HepG2 (cell line): ENCODE measurements around the gene CFL1. TPM values are rescaled to one million over a fixed set of nuclear protein-coding genes. Genes with fewer than 3 reads are reported as not detected.

Experiments
- CEBPB ChIP-seq: IDR thresholded peaks from 2 replicates; pipeline ENCODE4 v1.6.1; 2011; ENCODE audit warnings: low read depth, low read length, improper control_type of control experiment, borderline replicate concordance
- DR1 ChIP-seq: sonication (generic); formaldehyde crosslinking; IDR thresholded peaks from 2 replicates; pipeline ENCODE4 v1.8.0; 2021; ENCODE audit warnings: mild to moderate bottlenecking, missing genetic modification reagents, inconsistent platforms
- GLI4 ChIP-seq: sonication (generic); formaldehyde crosslinking; IDR thresholded peaks from 2 replicates; pipeline ENCODE4 v1.5.1; 2020; ENCODE audit warnings: missing genetic modification reagents, mild to moderate bottlenecking, moderate library complexity, borderline replicate concordance
- GMEB2 ChIP-seq: IDR thresholded peaks from 2 replicates; pipeline ENCODE4 v1.6.1; 2016; ENCODE audit warnings: missing biosample characterization, missing genetic modification reagents, low read depth
- HCFC1 ChIP-seq: fragments of 150-350 bp; IDR thresholded peaks from 2 replicates; pipeline ENCODE4 v1.6.1; 2014; ENCODE audit warnings: low read depth, low read length
- HNRNPUL1 ChIP-seq: fragments of 200-400 bp; formaldehyde crosslinking; IDR thresholded peaks from 2 replicates; pipeline ENCODE4 v1.6.1; 2017; ENCODE audit warnings: low read depth, mild to moderate bottlenecking, low read length, moderate library complexity
- KAT2B ChIP-seq: fragments of 150-350 bp; IDR thresholded peaks from 2 replicates; pipeline ENCODE4 v1.6.1; 2014; ENCODE audit warnings: low read depth, low read length, borderline replicate concordance
- KAT7 ChIP-seq: IDR thresholded peaks from 2 replicates; pipeline ENCODE4 v1.6.1; 2018; ENCODE audit warnings: borderline replicate concordance, missing compliant biosample characterization
- KLF15 ChIP-seq: sonication (generic); formaldehyde crosslinking; IDR thresholded peaks from 2 replicates; pipeline ENCODE4 v1.8.1; 2023; ENCODE audit warnings: borderline replicate concordance, mild to moderate bottlenecking, inconsistent platforms, missing genetic modification reagents, mixed read lengths
- MED8 ChIP-seq: sonication (generic); formaldehyde crosslinking; IDR thresholded peaks from 2 replicates; pipeline ENCODE4 v1.8.1; 2023; ENCODE audit warnings: mild to moderate bottlenecking, missing genetic modification reagents; ENCODE audit not compliant: insufficient replicate concordance
- NFE2L2 ChIP-seq: fragments of 150-350 bp; IDR thresholded peaks from 2 replicates; pipeline ENCODE4 v1.6.1; 2014; ENCODE audit warnings: low read length
- ONECUT2 ChIP-seq: sonication (generic); formaldehyde crosslinking; IDR thresholded peaks from 2 replicates; pipeline ENCODE4 v1.4.0; 2020; ENCODE audit warnings: missing genetic modification reagents
- PBX2 ChIP-seq: IDR thresholded peaks from 2 replicates; pipeline ENCODE4 v1.6.1; 2016; ENCODE audit warnings: control low read depth
- PCBP1 ChIP-seq: fragments of 200-400 bp; formaldehyde crosslinking; IDR thresholded peaks from 2 replicates; pipeline ENCODE4 v1.6.1; 2017; ENCODE audit warnings: mild to moderate bottlenecking, low read depth, low read length, borderline replicate concordance
- SAP130 ChIP-seq: IDR thresholded peaks from 2 replicates; pipeline ENCODE4 v1.6.1; 2016; ENCODE audit warnings: low read depth
- SNRNP70 ChIP-seq: fragments of 200-400 bp; formaldehyde crosslinking; IDR thresholded peaks from 2 replicates; pipeline ENCODE4 v1.6.1; 2017; ENCODE audit warnings: mild to moderate bottlenecking, low read depth, low read length, moderate library complexity
- SRF ChIP-seq: IDR thresholded peaks from 2 replicates; pipeline ENCODE4 v1.6.1; 2011; ENCODE audit warnings: mild to moderate bottlenecking, low read depth, low read length, moderate library complexity
- SRSF1 ChIP-seq: fragments of 200-400 bp; formaldehyde crosslinking; optimal IDR thresholded peaks from 2 replicates; pipeline ENCODE3; 2017; ENCODE audit warnings: mild to moderate bottlenecking, low read depth, low read length, moderate library complexity
- ZNF12 ChIP-seq: sonication (generic); formaldehyde crosslinking; IDR thresholded peaks from 2 replicates; pipeline ENCODE4 v1.5.0; 2020; ENCODE audit warnings: missing genetic modification reagents
- ZNF136 ChIP-seq: sonication (generic); formaldehyde crosslinking; IDR thresholded peaks from 2 replicates; pipeline ENCODE4 v1.8.1; 2022; ENCODE audit warnings: low read depth, mild to moderate bottlenecking, moderate library complexity, missing genetic modification reagents
- ZNF20 ChIP-seq: sonication (generic); formaldehyde crosslinking; IDR thresholded peaks from 2 replicates; pipeline ENCODE4 v1.4.0; 2020; ENCODE audit warnings: mild to moderate bottlenecking, moderate library complexity, missing genetic modification reagents
- ZNF256 ChIP-seq: sonication (generic); formaldehyde crosslinking; conservative IDR thresholded peaks from 2 replicates; pipeline ENCODE4 v1.4.0; 2020; ENCODE audit warnings: missing genetic modification reagents
- ZNF280D ChIP-seq: sonication (generic); formaldehyde crosslinking; IDR thresholded peaks from 2 replicates; pipeline ENCODE4 v1.5.1; 2020; ENCODE audit warnings: mild to moderate bottlenecking, missing genetic modification reagents
- ZNF576 ChIP-seq: sonication (generic); formaldehyde crosslinking; IDR thresholded peaks from 2 replicates; pipeline ENCODE4 v1.4.0; 2020; ENCODE audit warnings: mild to moderate bottlenecking, missing genetic modification reagents
- ZSCAN31 ChIP-seq: sonication (generic); formaldehyde crosslinking; IDR thresholded peaks from 2 replicates; pipeline ENCODE4 v1.5.0; 2020; ENCODE audit warnings: low read depth, mild to moderate bottlenecking, missing genetic modification reagents
- polyA plus RNA-seq, 8 experiments: library from polyadenylated mRNA; depleted of rRNA in 3 of 8; stranded (reverse) in 7 of 8; unstranded in 1 of 8; fragments of >200 nt; fragmentation: Illumina TruSeq in 4 of 8; extraction: Trizol in 4 of 8; gene quantifications; 2 replicates each; pipeline versions ENCODE4 v1.2.1 to v1.2.3, GENCODE V29; 2011 to 2016; ENCODE audit warnings: low read depth in 4 of 8, missing spikeins in 1 of 8, mixed read lengths in 1 of 8; ENCODE audit not compliant: insufficient read depth in 1 of 8
- total RNA-seq, 5 experiments: library from RNA; depleted of rRNA; stranded (reverse); fragments of >200 nt; fragmentation: Illumina TruSeq; extraction: Trizol; gene quantifications; 2 replicates each; pipeline ENCODE4 v1.2.3, GENCODE V29; 2016; ENCODE audit warnings: low read depth in 1 of 5

Gene CFL1
- total and polyA plus RNA-seq, 2 of the 13 experiments (the other 11 are each of a cell fraction or from before 2014, with no cell fraction given): 379 to 383 TPM

GRCh38 chr11:65900125-65900898, 42.3 kb upstream of the CFL1 start, which contains the start of gene FOSL1 (continued):
- no peak for TF ChIP-seq ZNF280D
- no peak for TF ChIP-seq GMEB2 (CRISPR knock-in tag)
- TF ChIP-seq KAT2B: no peak
- no peak for TF ChIP-seq ZNF256
- TF ChIP-seq GLI4 (CRISPR knock-in tag): no peak
- TF ChIP-seq HCFC1: no peak
- TF ChIP-seq ZNF576 (CRISPR knock-in tag): no peak
- no peak for TF ChIP-seq PBX2 (CRISPR knock-in tag)
- TF ChIP-seq SNRNP70: no peak
- no peak for TF ChIP-seq DR1 (CRISPR knock-in tag)
- TF ChIP-seq PCBP1: peak; percentile 33; the same call in 1 of the 2 replicates
- no peak for TF ChIP-seq SRSF1
- no peak for TF ChIP-seq NFE2L2
- TF ChIP-seq ZSCAN31: peak; percentile 39
- TF ChIP-seq MED8 (CRISPR knock-in tag): no peak
- no peak for TF ChIP-seq ONECUT2
- no peak for TF ChIP-seq KLF15 (CRISPR knock-in tag)
- TF ChIP-seq SRF: peak; percentile 99
- TF ChIP-seq HNRNPUL1: 0 out of 2 replicates have a peak, but pooled peaks have one; percentile 53
- TF ChIP-seq ZNF136 (CRISPR knock-in tag): 0 out of 2 replicates have a peak, but pooled peaks have one; percentile 54
- no peak for TF ChIP-seq ZNF12 (CRISPR knock-in tag)
- TF ChIP-seq CEBPB: no peak
- TF ChIP-seq KAT7 (CRISPR knock-in tag): no peak
- peak; percentile 94 for TF ChIP-seq SAP130 (CRISPR knock-in tag)
- no peak for TF ChIP-seq ZNF20 (CRISPR knock-in tag)
